Heart right ventricle (tissue), 16 donors: ENCODE data around the gene CNDP2. TPM values are rescaled to one million over a fixed set of nuclear protein-coding genes. Genes with fewer than 3 reads are reported as not detected.

Source experiments
- ATAC-seq, 8 donors: fragments of 200-7000 bp; cut with Tn5 transposase; one replicate each; pipeline ENCODE4 v1.9.1; 2020; ENCODE audit warnings: mild to moderate bottlenecking in 8 of 8, moderate library complexity in 8 of 8, moderate number of reproducible peaks in 1 of 8
- DNase-seq, 2 donors: peaks; one replicate each; pipeline ENCODE4 v3.0.0-alpha.2; 2020
- H3K27ac ChIP-seq, 10 donors: fragments of 200-600 bp; sonication (generic) in 2 of 10; one replicate each; pipeline versions ENCODE4 v1.5.0 to v1.8.0; 2020 to 2022; ENCODE audit warnings: mild to moderate bottlenecking in 3 of 10
- H3K27me3 ChIP-seq, 7 donors: fragments of 200-600 bp; one replicate each; pipeline ENCODE4 v1.8.0; 2021 to 2022; ENCODE audit warnings: mild to moderate bottlenecking in 2 of 7
- H3K36me3 ChIP-seq, 9 donors: fragments of 200-600 bp; sonication (generic) in 1 of 9; one replicate each; pipeline versions ENCODE4 v1.5.0 to v1.8.0; 2020 to 2022; ENCODE audit warnings: mild to moderate bottlenecking in 2 of 9
- H3K4me1 ChIP-seq, 9 donors: fragments of 200-600 bp; sonication (generic) in 1 of 9; one replicate each; pipeline versions ENCODE4 v1.5.0 to v1.8.0; 2020 to 2022; ENCODE audit warnings: mild to moderate bottlenecking in 4 of 9
- H3K4me3 ChIP-seq, 10 donors: fragments of 200-600 bp; sonication (generic) in 2 of 10; one replicate each; pipeline versions ENCODE4 v1.5.0 to v1.8.0; 2020 to 2022; ENCODE audit warnings: mild to moderate bottlenecking in 7 of 10, moderate library complexity in 2 of 10
- H3K9me3 ChIP-seq, 11 donors: fragments of 200-600 bp in 10 of 11; sonication (generic) in 2 of 11; one replicate each; pipeline versions ENCODE4 v1.5.0 to v1.8.0; 2013 to 2022; ENCODE audit warnings: mild to moderate bottlenecking in 2 of 11, control low read depth in 1 of 11, moderate library complexity in 1 of 11
- CTCF ChIP-seq, 9 donors: fragments of 200-600 bp; sonication (generic) in 2 of 9; IDR thresholded peaks; one replicate each; pipeline versions ENCODE4 v1.5.0 to v1.8.0; 2021 to 2022; ENCODE audit warnings: antibody characterized with exemption in 9 of 9, mild to moderate bottlenecking in 5 of 9, moderate library complexity in 1 of 9
- whole genome bisulfite sequencing, 2 donors: extraction: QIAGEN DNeasy Blood & Tissue Kit; methylation state at CpG; one replicate each; pipeline ENCODE4 v1.1.7; 2013; ENCODE audit warnings: inconsistent platforms in 1 of 2; 5-methylcytosine and 5-hydroxymethylcytosine counted together
- intact Hi-C, 10 donors: fragments of 100-400 bp; cut with DNase I; formaldehyde crosslinking; loops; one replicate each; pipeline versions ENCODE4 v1.11.1 to v1.14.2; 2022
- polyA plus RNA-seq, 2 donors: library from polyadenylated mRNA; stranded (reverse); fragments of 200-250 nt; gene quantifications; one replicate each; pipeline ENCODE4 v1.2.3, GENCODE V29; 2013
- total RNA-seq, 10 donors: library from RNA; stranded (reverse); fragmentation: NEBNext Ultra II Directional in 3 of 10; extraction: Animal tissue kit (Norgen Biotek cat#: 25700) in 3 of 10; gene quantifications; one replicate each; pipeline versions ENCODE4 v1.2.1 to v1.2.4, GENCODE V29; 2021 to 2023
- donor health status: Arrhythmogenic right ventricular cardiomyopathy.
- donor health status: ischemic (EF 13 %, LVEDD 7.1; RV severe dilation, severe dysfunction).
- donor health status: healthy with polysubstance abuse.
- donor health status: DM: no; HTN: yes; CAD: no.
- donor health status: DM: no; HTN: no; CAD: no.
- donor health status: ischemic (EF 25% LVEDD 6.9; RV normal size, moderate dysfunction).
- donor health status: ischemic (EF 25% LVEDD 5.7; RV mildly dilated, moderate dysfunction).
- donor health status: healthy.
- donor health status: DM: yes; HTN: yes; CAD: no.
- donor health status: Ischemic cardiomyopathy.
- donor health status: ischemic (EF 35%, LVEDD 5.7; RV mildly dilated, moderate dysfunction).
- donor health status: nonischemic (EF 11% LVEDD 7.7; RV severe dilation, severe dysfunction).
- donor health status: DM: yes; HTN: yes; CAD: no.
- donor health status: PGD.
- donor health status: ischemic (EF 29% LVEDD 5.4; RV normal size, mild dysfunction).
- donor health status: nonischemic (EF 23%, LVEDD 6.1; RV moderate dilation, normal function).

CNDP2 gene
- total and polyA plus RNA-seq, 12 donors, result 48.9 to 117 (median 73.2) TPM

- Histone ChIP-seq H3K27ac (no peak overlapping the region), H3K4me1 (peaks cover 0 to 27% (median 4%) of the 10 kb centered on the region in 9 donors), H3K9me3 (no peaks in the 10 kb centered on the region), H3K4me3 (no peak overlapping the region), H3K27me3 (no peaks in the 10 kb centered on the region), H3K36me3 (no peaks in the 10 kb centered on the region)
- 91 to 94% methylated on average over 7 of the region's 7 CpGs for WGBS, 2 donors
- TF ChIP-seq CTCF (IDR thresholded peaks at IDR 0.05), result no peak
- intact Hi-C loops, result loop anchor here in 5 of 10 donors (5.0 to 10.0 kb wide), 2 partner anchors 126 to 284 kb away; no protein-coding TSS in a partner anchor
- no peak for DNase-seq
- no peak for ATAC-seq
Measured at GRCh38 chr18:74478316-74478715, 17.8 kb upstream of the CNDP2 start.

GRCh38 chr18:74478880-74479279 lies 17.3 kb upstream of the CNDP2 start:
- no peak for TF ChIP-seq CTCF (IDR thresholded peaks at IDR 0.05)
- Histone ChIP-seq H3K4me1 (peaks cover 0 to 27% (median 4%) of the 10 kb centered on the region in 9 donors), H3K27me3 (no peaks in the 10 kb centered on the region), H3K9me3 (no peaks in the 10 kb centered on the region), H3K4me3 (no peak overlapping the region), H3K36me3 (no peaks in the 10 kb centered on the region), H3K27ac (peak overlapping the region in 1 of 10 donors; percentile 53)
- intact Hi-C loops, result loop anchor here in 5 of 10 donors (5.0 to 10.0 kb wide), 2 partner anchors 127 to 284 kb away; no protein-coding TSS in a partner anchor
- no peak for ATAC-seq
- DNase-seq, result no peak
- 83 to 89% methylated on average over 6 of the region's 6 CpGs for WGBS, 2 donors

- intact Hi-C loops, result loop anchor here in 6 of 10 donors (5.0 to 10.0 kb wide), 2 partner anchors 127 to 285 kb away; no protein-coding TSS in a partner anchor
- Histone ChIP-seq H3K36me3 (no peaks in the 10 kb centered on the region), H3K27me3 (no peaks in the 10 kb centered on the region), H3K27ac (peak overlapping the region in 1 of 10 donors; percentile 53), H3K9me3 (no peaks in the 10 kb centered on the region), H3K4me3 (no peak overlapping the region), H3K4me1 (peaks cover 0 to 31% (median 5%) of the 10 kb centered on the region in 9 donors)
- no peak for TF ChIP-seq CTCF (IDR thresholded peaks at IDR 0.05)
- DNase-seq, result no peak
- WGBS, 2 donors, result 88 to 90% methylated on average over 16 of the region's 16 CpGs
- ATAC-seq, result peak in 3 of 8 donors; percentile 26 to 39 (median 38)
Measured at GRCh38 chr18:74479486-74480148, 16.5 kb upstream of the CNDP2 start.

- WGBS, 2 donors, result 83 to 85% methylated on average over 7 of the region's 7 CpGs
Measured at GRCh38 chr18:74480149-74480651, 16.0 kb upstream of the CNDP2 start.

More at GRCh38 chr18:74480149-74480651, 16.0 kb upstream of the CNDP2 start:
- Histone ChIP-seq H3K27me3 (no peaks in the 10 kb centered on the region), H3K4me1 (peaks cover 0 to 33% (median 5%) of the 10 kb centered on the region in 9 donors), H3K27ac (peak overlapping the region in 1 of 10 donors; percentile 14), H3K9me3 (no peaks in the 10 kb centered on the region), H3K4me3 (no peak overlapping the region), H3K36me3 (no peaks in the 10 kb centered on the region)
- no peak for TF ChIP-seq CTCF (IDR thresholded peaks at IDR 0.05)
- intact Hi-C loops, result loop anchor here in 1 of 10 donors (10.0 kb wide), 1 partner anchor 285 kb away; no protein-coding TSS in a partner anchor
- no peak for DNase-seq
- no peak for ATAC-seq
